ENCODE data around the gene PLPP7.
"Not testable (repeated sequence)": the region's sequence is repeated elsewhere in the genome, so short reads cannot be mapped to it uniquely, and the experiment has no call there.

Gene PLPP7

GRCh38 chr9:131266266-131267229 is 23.0 kb upstream of the PLPP7 start:
- no peak for DNase-seq (ENCODE audit: low spot score)

GRCh38 chr9:131270171-131271015 is 19.1 kb upstream of the PLPP7 start:
- DNase-seq (ENCODE audit: low spot score), result peak; percentile 61

- not testable (repeated sequence) for DNase-seq (ENCODE audit: low spot score)
Measured at GRCh38 chr9:131271016-131271273, 18.6 kb upstream of the PLPP7 start.

DNA sequence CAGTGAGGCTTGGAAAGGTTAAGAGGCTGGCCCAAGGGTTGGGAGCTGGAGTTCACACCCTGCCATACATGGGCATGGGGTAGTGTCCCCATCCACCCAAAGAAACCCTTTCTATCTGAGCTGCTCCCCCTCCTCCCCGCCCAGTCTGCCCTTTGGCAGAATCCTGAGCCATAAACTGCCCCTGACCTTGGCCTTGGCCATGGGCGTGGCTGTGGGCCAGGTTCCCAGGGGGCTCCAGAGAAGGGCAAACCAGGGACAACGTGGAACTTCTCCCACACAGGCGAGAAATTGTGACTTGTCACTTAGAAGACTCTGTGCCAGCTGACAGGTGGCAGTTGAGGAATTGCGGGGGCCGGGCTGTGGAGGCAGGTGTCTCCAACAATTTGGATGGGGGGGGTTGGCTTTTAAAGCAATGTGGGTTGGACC is 18.0 kb upstream of the PLPP7 start:
- DNase-seq (ENCODE audit: low spot score), result no peak

- DNase-seq (ENCODE audit: low spot score), result no peak
Measured at GRCh38 chr9:131272212-131272611, 17.3 kb upstream of the PLPP7 start.

DNA sequence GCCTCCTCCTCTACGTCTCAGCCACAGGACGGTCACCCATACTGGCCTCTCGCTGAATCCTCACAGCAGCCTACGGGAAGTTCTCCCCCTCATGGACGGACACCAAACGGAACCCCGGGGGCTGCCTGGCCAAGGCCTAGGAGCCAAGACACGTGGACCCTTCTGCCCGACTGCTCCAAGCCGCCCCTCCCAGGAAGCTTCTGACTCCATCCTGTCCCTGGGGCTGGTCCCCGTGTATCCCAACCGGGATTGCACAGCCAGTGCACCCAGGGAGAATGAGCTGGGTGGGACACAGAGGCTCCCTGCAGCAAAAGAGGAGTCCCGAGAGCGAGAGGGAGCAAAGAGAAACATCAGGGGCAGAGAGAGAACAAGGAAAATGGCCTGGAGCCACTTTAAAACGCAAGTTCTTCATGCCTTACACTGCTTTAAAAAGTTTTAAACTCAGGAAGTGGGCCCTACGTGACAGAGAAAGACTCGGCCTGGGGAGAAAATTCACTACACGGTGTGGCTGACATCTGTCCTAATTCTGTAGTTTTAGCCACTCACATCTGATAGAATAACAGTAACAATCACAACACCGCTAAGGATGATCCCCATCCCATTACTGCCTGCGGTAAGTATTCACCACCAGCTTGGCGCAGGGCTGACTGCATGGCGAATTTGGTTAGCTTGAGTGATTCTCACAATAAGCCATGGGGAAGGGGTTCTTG is 16.2 kb upstream of the PLPP7 start:
- DNase-seq (ENCODE audit: low spot score), result no peak

DNA sequence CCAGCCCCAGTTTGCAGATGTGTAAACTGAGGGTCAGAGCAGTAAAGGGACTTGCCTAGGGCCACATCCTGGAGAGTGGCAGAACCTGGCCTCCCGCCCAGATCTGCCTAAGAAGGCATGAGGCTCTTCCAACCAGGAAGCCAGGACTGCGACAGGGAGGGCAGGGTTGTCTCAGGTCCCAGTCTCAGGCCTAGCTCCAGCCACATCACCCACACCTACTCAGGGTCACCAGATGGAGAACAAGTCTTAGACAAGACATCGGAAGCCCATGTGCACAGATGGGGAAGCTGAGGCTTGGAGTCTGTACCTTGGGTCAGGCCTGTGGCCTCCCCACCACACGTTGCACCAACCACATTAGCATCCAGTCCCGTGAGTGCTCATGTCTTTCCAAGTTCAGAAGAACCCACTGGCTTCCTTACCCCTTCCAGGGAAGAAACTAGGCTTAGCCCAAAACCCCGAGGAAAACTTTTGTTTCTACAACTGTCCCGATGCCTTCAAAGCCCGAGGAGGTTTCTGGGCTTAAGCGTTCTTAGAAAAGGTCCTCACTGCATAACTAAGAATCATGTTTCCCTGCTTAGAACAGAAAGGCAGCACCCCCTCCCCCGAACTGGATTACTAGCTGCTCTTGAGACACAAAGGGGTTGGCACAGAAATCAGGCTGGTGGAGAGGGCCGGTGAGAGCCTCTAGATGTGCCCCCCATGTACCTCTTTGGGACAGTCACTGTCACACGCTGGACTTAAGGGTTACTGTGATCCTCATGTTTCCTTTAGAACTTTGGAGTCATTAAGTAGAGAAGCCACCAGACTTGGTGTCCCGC is 15.5 kb upstream of the PLPP7 start:
- DNase-seq (ENCODE audit: low spot score), result no peak

DNA sequence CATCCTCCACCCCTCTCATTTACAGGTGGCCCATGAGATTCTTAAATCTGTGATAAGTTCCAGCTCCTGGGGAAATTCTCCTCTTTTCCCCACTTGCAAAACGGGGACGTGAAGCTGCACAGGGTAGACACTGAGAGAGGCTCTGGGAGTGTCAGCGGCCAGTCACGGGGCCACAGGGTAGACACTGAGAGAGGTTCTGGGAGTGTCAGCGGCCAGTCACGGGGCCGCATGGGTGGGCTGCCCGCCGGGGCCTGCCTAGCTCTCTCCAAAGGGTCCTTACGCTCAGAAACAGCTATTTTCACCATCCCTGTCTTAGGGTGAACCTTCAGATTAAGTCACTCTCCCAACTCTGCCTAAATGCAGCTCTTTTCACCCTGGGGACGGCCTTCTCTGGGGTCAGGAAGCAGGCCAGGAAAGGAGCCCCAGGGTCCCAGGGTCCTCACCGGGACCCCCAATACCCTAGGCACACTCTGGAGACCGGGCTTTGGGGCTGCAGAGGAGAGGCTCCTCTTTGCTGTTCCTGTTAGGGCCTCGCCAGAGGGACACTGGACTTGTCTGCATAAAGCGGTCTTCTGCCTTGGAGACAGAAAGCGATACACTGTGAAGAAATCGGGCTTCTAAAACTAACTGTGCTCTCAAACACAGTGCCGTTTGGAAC is 14.7 kb upstream of the PLPP7 start:
- no peak for DNase-seq (ENCODE audit: low spot score)

DNA sequence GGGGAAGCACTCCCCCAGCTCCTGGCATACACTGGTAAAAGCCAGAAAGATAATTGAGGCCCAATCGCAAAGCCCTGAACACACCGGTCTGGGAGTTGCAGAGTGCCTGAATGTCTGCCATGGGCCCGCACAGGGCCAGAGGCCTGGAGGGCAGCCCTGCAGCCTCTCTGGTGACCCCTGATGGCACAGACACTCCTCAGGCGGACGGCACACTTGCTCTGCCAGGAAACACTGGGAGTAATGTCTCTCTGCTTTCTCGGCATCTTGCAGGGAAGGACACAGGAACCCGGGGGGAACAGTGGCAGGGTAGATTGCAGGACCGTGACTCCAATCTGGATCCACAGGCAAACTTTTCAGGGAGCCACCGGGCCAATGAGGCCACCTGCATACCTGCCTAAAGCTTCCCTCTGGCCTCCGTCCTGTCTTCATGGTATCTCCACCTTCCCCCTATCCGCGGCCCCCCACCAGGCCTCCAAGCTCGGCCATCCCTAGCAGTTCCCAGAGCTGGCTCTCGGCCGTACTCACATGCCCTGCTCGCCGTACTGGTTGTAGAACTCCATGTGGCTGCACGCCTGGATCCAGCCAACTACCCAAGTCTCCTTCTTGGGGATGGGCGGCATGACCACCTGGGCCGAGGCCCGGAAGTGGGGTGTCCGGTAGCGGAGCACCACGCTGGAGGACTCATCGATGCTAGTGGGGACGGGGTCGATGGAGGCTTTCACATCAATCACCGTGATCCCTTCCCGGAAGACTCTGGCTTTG is 14.0 kb upstream of the PLPP7 start:
- no peak for DNase-seq (ENCODE audit: low spot score)

- no peak for DNase-seq (ENCODE audit: low spot score)
Measured at GRCh38 chr9:131276094-131276888, 13.2 kb upstream of the PLPP7 start, which contains the start of gene FAM78A. FAM78A (minus strand) TSS chr9:131276510; CDS start chr9:131276179, 331 bp downstream.

DNA sequence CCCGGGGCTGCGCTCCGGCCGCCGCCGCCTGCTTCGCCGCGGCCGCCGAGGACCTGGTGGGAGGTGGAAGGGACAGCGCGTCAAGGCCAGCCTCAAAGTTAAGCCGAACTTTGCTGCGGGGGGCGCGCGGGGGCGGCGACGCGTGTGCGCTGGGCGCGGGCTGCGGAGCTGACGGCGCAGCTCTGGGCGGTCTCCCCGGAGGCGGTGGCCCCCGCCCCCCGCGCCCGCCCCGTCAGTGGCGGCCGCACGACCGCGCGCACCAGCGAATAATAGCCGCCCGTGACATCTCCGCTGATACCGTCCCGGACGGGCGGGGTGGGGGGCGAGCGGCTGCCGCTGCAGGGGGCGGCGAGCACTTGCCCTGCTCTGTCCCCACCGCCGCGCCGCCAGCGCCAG is 12.6 kb upstream of the PLPP7 start:
- no peak for DNase-seq (ENCODE audit: low spot score)

DNA sequence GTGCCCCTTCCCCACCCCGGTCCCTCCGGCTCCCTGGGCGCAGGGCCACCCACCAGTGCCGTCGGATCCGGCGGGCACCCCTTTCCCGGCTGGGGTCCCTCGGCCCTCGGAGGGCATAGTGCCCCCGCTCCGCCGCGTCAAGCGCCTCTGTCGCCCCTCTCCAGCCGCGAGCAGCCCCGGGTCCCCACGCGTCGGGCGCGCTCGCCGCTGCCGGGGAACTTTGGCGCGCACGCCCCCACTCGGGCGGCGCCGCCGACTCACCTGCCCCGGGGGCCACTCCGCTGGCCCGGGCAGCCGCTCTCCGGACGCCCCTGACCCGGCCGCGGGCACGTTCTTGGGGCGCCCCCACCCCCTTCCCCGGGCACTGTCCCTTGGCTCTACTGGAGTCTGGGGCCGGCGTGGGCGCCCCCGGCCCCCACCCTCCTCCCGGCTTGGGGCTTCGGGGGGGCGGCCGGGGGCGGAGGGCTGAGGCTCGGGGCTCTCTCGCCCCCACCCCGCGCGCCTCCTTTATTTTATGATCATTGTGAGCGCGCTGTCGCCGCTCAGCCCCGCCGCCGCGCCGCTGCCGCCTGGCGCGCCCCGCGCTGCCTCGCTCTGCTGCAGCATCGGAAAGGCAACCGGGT is 12.1 kb upstream of the PLPP7 start:
- no peak for DNase-seq (ENCODE audit: low spot score)

GRCh38 chr9:131277910-131278701 is 11.4 kb upstream of the PLPP7 start:
- DNase-seq (ENCODE audit: low spot score), result peak; percentile 87

DNA sequence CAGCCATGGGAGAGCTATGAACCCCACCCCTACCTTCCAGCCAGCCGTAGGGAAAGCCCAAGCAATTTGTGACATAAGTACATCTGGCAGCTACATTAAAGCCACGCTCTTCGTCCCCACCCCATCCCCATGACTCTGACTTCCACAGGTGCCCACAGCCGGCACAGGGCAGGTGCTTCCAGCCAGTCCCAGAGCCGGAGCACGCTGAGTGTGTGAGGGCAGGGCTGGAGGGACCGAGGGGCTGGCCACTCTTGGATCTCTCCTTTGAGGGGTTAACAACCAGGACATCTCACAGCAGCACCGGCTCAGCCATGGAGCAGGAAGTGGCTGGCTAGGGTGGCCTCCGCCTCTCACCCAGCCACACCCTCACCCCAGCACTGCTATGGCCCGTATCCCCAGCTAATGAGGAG is 10.8 kb upstream of the PLPP7 start:
- DNase-seq (ENCODE audit: low spot score), result no peak

DNA sequence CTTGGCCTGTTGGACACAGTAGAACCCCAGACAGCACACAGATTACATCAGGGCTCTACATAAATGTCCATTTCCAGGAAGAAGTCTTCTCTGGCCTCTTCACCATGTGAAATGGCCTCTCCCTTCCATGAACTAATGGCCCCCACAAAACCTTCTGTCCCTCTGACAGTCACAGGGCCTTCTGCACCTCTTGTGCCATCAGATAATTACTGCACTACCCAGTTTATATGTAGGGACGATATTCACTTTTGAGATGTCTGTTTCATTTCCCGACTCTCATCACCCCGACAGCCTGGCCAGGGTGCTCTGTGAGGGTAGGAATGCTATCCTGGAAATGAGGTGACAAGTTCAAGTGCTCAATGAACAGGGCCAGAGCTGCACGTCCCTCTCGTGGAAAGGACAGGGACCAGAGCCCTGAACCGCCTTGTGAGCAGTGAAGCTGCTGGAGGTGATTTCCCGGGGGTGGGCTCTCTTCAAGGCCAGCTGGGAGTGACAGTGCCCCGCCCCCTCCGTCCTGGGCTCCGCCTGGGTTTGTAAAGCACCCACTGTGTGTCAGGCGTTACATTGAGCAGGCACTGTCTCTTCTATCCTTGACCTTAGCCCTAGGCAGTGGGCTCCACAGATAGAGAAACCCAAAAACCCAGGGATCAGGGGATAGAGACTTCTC is 10.2 kb upstream of the PLPP7 start:
- no peak for DNase-seq (ENCODE audit: low spot score)

- no peak for DNase-seq (ENCODE audit: low spot score)
Measured at GRCh38 chr9:131279863-131280570, 9.5 kb upstream of the PLPP7 start.

DNA sequence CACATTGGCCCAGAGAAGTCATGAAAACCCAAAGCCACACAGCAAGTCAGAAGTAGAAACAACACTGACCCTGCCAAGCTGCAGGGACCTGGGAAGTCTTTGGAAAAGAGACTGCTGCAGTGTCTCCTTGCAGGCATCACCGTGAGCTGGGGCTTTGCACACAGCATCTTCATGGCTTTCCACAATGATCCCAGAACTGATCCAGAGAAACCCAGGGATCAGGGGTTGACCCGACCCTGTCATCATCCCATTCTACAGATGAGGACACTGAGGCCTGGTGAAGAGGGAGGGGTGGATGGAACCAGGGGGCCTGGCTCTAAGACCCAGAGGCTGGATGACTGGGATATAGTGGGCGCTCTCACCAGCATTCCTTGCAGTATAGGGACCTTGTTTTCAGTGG is 8.9 kb upstream of the PLPP7 start:
- DNase-seq (ENCODE audit: low spot score), result no peak

Data from left forelimb (tissue), 1 donor.